Measurements from ENCODE around the gene AFG1L. TPM values are rescaled to one million over a fixed set of nuclear protein-coding genes. Genes with fewer than 3 reads are reported as not detected.
"Not testable (repeated sequence)": the region's sequence is repeated elsewhere in the genome, so short reads cannot be mapped to it uniquely, and the experiment has no call there.

The AFG1L gene
- total RNA-seq, 1 donor from 2014 or later, result 4.0 TPM

DNA sequence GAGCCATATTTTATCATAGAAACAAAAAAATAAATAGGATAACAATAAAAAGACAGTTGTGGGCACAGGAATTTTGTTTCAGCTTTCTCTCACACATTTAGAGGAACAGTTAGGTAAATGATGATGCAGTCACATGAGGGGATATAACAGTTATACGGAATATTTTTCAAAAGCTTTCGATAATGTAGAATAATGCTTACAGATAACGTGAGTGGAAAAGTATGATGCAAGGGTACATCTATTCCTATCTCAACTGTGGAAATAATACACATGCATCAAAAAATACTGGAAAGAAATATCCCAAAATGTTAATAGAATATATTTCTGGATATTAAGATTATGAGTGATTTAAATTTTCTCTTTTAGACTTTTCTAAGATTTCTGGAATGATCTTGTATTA, 114.0 kb downstream of the AFG1L start:
- no peak for DNase-seq (ENCODE audit: low read depth)

DNA sequence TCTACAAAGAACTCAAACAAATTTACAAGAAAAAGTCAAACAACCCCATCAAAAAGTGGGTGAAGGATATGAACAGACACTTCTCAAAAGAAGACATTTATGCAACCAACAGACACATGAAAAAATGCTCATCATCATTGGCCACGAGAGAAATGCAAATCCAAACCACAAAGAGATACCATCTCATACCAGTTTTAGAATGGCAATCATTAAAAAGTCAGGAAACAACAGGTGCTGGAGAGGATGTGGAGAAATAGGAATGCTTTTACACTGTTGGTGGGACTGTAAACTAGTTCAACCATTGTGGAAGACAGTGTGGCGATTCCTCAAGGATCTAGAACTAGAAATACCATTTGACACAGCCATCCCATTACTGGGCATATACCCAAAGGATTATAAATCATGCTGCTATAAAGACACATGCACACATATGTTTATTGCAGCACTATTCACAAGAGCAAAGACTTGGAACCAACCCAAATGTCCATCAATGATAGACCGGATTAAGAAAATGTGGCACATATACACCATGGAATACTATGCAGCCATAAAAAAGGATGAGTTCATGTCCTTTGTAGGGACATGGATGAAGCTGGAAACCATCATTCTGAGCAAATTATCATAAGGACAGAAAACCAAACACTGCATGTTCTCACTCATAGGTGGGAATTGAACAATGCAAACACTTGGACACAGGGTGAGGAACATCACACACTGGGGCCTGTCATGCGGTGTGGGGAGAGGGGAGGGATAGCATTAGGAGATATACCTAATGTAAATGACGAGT, 121.4 kb downstream of the AFG1L start:
- peak; percentile 43 for DNase-seq (ENCODE audit: low read depth)

DNA sequence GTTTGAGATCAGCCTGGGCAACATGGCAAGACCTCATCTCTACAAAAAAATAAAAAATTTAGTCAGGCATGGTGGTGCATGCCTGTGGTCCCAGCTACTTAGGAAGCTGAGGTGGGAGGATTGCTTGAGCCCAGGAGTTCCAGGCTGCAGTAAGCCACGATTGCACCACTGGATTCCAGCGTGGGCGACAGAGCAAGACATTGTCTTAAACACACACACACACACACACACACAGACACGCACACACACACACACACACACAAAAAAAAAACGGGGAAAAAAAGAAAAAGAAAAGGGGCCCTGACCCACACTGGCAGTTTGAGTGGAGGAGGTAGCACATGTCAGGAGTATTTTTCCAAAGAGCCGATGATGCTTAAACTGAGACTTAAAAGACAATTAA, 122.2 kb downstream of the AFG1L start:
- no peak for DNase-seq (ENCODE audit: low read depth)

DNA sequence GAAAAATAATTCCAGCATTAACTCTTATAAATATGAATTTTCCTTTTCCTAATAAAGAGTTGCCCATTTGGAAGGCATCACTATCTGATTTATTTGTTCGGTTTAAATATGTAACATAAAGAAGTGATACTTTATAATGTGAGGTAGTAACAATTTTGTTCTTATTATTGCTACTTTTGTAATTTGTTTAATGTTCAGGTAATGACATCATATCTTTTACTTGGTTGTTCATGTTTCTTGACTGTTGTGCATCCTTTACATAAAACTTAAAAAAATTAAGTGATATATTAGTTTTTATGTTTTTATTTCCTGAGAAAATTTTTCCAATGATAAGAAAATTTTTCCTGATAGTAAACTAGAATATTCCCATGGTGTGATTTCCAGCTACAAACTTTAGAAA, 124.6 kb downstream of the AFG1L start:
- DNase-seq (ENCODE audit: low read depth), result no peak

DNA sequence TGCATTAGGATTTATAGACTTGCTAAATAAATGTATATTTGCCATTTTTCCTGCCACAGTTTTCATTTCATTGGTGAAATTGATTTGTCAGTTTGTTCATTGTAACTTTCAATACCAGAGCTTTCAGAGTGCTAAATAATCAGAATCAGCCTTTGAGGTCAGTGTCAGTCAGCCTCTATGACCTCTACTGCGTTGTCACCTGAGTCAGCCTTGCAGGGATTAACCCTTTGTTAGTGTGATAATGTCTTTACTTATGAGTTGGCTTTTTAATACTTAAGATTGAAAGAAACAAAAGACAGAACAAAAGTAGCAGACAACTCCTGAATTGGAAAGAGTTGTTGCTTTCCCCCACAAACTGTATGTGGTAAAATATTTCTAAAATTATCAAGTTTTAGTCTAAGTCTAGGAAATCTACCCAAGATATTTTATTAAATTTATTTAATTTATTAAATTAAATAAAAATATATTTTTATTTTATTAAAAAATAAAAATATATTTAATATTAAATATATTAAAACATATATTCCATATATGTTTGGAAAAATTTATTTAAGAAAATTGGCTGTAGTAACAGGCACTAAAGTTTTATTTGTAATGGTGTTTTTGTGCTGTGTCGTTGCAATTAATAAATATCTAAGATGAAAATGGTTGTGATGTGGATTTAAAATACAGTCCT, 125.2 kb downstream of the AFG1L start:
- no peak for DNase-seq (ENCODE audit: low read depth)

DNA sequence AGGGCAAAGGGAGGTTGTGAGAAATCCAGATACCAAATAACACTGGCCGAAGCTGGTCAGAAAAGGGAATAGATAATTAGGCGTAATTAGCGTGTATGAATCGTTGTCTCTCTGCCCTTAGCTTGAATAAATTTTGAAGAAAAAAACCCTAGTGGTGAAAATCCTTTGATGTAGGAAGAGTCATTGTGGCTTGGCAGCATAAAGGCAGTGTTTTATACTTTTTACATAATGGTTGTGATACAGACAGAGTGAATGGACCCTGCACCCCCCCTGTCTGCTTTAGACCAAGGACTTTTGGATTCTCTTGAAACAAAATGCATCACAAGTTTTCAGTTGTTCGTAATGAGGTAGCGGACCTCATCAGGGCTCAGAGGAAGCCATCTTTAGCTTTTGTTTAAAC, 126.5 kb downstream of the AFG1L start:
- DNase-seq (ENCODE audit: low read depth), result no peak

- DNase-seq (ENCODE audit: low read depth), result no peak
Observed at GRCh38 chr6:108423982-108424705, 129.3 kb downstream of the AFG1L start.

- DNase-seq (ENCODE audit: low read depth), result no peak
Observed at GRCh38 chr6:108425428-108425827, 130.6 kb downstream of the AFG1L start.

- DNase-seq (ENCODE audit: low read depth), result no peak
Observed at GRCh38 chr6:108432143-108432542, 137.3 kb downstream of the AFG1L start.

DNA sequence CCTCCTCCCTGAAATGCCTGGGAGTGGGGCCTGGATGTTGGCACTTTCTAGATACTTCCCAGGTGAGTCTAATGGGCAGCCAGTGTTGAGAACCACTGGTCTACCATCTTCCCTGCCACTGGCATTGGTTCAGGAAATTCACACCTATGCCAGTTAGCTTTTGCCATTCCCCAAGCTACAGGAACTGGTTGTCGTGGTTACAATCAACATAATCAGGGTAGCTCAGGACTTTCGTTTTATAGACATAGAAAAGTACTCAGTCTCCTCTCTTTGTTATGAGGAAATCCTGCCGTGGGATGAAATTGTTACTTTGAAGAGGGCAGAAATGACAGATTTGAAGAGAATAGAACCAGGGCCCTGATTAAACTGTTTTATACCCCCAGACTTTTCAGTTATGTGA, 137.9 kb downstream of the AFG1L start:
- DNase-seq (ENCODE audit: low read depth), result no peak

DNA sequence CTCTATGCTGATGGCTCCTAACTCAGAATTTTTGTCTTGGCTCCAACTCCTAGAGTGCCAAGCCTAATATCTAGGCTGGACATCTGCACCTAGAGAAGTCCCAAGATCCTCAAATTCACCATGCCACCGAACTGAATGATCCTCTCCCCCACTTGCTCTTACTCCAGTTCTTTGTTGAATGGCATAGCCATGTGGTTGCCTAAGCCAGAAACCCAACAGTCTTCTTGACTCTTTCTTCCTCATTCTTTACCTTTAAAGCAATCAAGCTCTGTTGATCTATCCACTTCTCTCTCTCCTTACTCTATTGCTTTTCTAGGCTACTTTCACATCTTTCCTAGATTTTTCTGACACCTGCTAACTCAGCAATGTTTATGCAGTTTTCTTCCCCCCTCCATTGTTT, 139.4 kb downstream of the AFG1L start:
- DNase-seq (ENCODE audit: low read depth), result no peak

GRCh38 chr6:108435391-108435790, 140.5 kb downstream of the AFG1L start:
- no peak for DNase-seq (ENCODE audit: low read depth)

GRCh38 chr6:108436771-108437170, 141.9 kb downstream of the AFG1L start:
- DNase-seq (ENCODE audit: low read depth), result no peak

DNA sequence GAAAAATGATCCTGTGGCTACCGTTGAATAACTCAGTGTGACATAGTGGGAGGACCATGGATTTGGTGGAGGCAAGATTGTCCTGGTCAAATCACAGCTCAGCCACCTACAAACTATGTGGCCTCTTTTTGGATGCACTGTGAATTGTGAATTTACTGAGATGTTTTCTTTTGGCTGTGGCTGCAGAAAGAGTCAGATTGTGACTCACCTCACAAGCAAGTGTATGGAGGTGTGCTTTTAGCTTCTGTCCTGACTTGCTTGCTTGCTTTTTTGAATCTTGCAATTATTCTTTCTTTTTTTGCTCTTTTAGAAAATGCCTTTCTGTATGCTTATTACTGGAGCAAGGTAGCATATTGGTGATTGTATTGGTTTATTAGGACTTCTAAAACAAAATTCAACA, 143.0 kb downstream of the AFG1L start:
- no peak for DNase-seq (ENCODE audit: low read depth)

DNA sequence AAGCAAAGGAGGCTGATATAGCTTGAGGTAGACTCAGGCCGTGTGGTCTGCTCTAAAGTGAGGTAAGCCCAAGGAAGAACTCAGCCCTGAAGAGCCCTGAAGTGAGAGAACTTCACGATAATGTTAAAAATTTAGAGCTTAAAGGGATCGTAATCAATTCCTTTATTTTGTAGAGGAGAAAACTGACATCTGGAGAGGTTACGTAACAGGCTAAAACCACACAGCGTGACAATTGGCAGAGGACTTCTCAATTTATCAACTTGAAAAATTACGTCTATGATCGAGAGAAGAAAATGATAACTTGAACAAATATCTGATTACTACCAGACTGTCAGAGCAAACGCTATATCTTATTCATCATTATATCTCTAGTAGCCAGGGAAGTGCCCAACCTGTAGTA, 144.1 kb downstream of the AFG1L start:
- DNase-seq (ENCODE audit: low read depth), result no peak

DNA sequence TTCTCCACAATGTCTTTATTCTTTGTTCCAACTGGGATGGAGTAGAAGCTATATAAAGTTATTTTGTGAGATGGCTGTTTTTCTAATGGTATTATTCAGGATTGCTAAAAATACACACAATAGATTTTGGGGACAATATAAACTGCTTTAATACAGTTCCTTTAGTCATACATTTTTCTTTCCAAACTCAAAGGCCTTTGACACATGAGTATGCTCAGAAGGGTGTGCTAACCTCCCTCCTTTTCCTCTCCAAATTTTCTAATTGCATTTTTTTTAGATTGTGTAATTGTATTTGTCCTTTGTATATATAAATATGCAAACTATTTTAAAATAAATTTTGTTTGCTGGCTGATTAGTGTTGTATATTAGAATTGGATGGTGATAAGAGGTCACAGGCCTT, 146.3 kb downstream of the AFG1L start:
- no peak for DNase-seq (ENCODE audit: low read depth)

GRCh38 chr6:108442770-108443520, 148.1 kb downstream of the AFG1L start:
- DNase-seq (ENCODE audit: low read depth), result no peak

- peak; percentile 16 for DNase-seq (ENCODE audit: low read depth)
Observed at GRCh38 chr6:108446629-108447150, 151.8 kb downstream of the AFG1L start.

DNA sequence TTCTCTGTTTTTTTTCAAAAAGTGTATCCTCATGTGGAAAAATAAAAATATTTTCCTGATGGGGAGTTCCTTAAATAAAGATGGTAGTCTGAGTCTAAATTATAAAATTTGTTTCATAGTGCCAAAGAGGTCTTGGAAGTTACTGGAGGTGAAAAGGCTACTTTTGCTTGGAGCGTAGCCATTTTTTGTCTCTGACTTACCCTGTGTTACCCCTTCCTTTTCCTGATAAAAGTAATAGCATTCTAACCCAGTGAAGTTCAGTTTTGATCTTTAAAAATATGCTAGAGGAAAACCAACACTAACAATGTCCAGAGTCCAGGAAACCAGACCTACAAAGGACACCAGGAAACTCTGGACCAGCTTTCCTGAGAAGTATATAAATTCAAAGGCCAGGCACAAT, 153.6 kb downstream of the AFG1L start:
- DNase-seq (ENCODE audit: low read depth), result no peak

- DNase-seq (ENCODE audit: low read depth), result not testable (repeated sequence)
Observed at GRCh38 chr6:108449717-108450116, 154.9 kb downstream of the AFG1L start.

GRCh38 chr6:108451816-108452215, 157.0 kb downstream of the AFG1L start:
- DNase-seq (ENCODE audit: low read depth), result no peak
